EH (cell line): ENCODE data around the gene SLC38A10.
"Not testable (repeated sequence)": the region's sequence is repeated elsewhere in the genome, so short reads cannot be mapped to it uniquely, and the experiment has no call there.

Source experiments
- DNase-seq: peaks from one replicate; pipeline ENCODE4 v3.0.0-alpha.2; 2015; ENCODE audit warnings: low read depth

Gene SLC38A10

GRCh38 chr17:81228420-81228819 lies 66.7 kb downstream of the SLC38A10 start:
- no peak for DNase-seq

- DNase-seq, result not testable (repeated sequence)
Measured at GRCh38 chr17:81227630-81228029, 67.5 kb downstream of the SLC38A10 start.

DNA sequence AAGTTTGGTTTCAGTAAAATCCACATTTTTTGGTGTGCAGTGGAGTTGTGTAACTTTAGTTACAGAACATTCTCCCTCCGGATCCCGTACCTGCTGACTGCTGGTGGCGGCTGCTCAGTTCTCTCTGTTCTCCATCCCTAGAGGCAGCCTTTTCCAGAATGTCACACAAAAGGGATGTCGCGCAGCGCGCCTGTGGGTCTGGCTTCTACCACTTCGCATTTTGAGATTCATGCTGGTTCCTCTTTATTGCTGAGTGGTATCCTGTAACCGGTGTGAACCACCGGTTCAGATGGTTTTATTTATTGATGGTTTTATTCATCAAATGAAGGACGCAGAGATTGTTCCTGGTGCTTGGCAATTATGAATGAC lies 71.4 kb downstream of the SLC38A10 start:
- no peak for DNase-seq

- DNase-seq, result peak; percentile 98
Measured at GRCh38 chr17:81222906-81223761, 72.0 kb downstream of the SLC38A10 start, which contains the start of gene CEP131. Gene CEP131 (minus strand): TSS chr17:81222965. CDS start chr17:81220056, 2,909 bp downstream.

GRCh38 chr17:81222620-81222905 lies 72.5 kb downstream of the SLC38A10 start:
- DNase-seq, result no peak

GRCh38 chr17:81221842-81222619 lies 73.1 kb downstream of the SLC38A10 start:
- DNase-seq, result peak; percentile 31

DNA sequence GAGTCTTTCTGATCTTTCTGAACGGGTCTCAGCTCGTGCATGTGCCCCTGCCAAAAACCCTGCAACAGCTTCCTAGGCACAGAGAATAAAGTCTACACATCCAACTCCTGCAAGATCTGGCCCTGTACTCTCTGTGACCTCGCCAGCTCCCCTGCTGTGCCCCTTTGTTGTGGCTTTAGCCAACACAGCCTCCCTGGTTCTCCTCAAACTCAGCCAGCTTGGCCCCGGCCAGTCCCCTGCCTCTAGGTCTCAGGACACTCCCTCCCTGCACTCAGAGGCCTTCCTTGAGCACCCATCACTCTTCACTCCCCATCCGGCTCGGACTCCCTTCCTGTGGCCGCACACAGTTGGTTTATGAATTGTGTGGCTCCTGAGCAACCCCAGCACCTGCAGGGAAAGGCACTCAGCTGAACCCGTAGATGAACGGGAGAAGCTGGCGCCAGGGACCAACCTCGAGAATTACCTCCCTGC lies 73.7 kb downstream of the SLC38A10 start:
- DNase-seq, result peak; percentile 4

DNA sequence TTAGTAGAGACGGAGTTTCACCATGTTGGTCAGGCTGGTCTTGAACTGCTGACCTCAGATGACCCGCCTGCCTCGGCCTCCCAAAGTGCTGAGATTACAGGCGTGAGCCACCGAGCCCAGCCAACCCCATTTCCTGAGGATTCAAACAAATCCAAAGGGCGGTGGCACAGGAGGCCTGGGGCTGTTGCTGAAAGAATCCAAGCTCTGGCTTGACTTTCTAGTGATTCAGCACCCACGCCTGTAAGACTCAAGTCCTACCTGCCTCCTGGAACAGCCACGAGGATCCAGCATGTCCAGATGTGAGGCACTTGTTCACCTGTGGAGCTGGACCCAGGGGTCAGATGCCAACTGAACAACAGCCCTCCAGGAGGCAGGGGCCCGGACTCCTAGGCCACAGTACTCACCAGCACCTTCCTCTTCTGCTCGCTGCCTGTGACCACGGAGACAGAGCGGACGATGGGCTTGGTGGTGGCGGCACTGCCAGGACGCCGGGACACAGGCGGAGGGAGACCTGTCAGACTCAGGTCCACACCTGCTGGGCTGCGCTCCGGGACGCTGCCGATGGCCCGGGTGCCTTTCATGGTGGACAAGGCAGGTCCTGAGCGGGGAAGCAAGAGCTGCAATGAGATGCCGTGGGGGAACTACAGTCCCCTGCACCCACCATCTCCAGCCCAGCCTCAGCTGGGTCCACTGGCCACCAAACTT lies 75.5 kb downstream of the SLC38A10 start:
- no peak for DNase-seq

DNA sequence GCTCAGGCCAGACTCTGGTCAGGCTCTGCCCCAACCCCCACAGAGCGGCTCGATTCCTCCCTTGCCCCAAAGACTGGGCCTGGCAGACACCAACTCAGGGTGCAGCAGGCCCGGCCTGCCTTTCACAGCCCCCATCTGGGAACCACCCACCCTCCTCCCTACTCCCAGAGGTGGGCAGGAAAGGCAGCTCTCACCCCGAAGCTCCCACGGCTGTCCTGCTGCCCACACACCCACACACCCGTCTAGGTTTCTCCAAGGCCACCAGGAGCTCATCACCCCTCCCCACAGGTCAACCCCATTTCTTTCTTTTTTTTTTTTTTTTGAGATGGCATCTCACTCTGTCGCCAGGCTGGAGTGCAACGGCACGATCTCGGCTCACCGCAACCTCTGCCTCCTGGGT lies 76.1 kb downstream of the SLC38A10 start:
- DNase-seq, result no peak

DNA sequence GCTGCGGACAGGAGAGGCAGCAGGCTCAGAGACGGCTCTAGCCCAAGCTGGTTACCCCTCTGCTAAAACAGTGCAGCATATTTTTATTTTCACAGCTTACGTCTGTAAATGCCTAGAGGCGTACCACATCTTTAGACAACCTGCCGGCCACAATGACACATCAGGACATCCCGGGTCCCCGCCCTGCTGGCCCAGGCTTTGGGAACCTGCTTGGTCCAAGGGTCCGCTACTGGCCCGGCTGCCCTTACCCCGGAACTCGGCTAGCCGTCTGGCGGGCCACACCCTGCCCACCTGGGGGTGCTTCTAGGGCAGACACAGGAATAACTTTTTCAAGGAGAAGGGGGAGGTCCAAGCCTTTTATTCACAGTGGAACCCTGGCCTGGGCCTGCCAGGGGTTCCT lies 76.6 kb downstream of the SLC38A10 start:
- DNase-seq, result no peak

DNA sequence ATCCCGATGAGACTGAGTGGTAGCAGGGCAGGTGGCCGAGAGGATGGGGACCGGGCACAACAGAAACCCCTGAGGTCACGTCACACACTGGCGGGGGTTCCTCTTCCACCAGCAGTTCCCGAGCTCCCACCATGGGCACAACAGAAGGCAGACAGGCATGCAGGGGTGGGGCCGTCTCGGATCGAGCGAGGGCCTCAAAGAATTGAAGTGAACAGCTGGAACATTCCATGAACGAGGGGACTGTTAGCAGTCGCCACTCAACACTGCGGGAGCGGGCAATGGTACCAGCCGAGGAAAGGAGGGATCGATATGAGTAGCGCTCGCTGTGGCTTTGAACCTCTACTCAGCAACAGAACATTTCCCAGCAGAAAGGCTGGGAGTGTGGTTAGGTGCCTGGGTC lies 77.6 kb downstream of the SLC38A10 start:
- DNase-seq, result no peak

DNA sequence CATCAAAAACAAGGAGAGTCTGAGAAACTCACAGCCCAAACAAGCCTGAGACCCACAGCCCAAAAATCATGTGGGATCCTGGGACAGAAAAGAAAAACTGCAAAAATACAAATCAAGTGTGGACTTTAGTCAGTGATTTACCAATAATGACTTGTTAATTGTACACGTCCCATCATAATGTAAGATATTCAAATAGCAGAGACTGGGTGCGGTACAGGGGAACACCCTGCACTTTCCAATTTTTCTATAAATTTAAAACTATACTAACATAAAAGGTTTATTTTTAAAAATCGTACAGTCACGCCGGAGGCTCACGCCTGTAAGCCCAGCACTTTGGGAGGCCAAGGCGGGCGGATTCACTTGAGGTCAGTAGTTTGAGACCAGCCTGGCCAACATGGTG lies 81.1 kb downstream of the SLC38A10 start:
- DNase-seq, result no peak

- DNase-seq, result no peak
Measured at GRCh38 chr17:81212365-81212764, 82.7 kb downstream of the SLC38A10 start.

DNA sequence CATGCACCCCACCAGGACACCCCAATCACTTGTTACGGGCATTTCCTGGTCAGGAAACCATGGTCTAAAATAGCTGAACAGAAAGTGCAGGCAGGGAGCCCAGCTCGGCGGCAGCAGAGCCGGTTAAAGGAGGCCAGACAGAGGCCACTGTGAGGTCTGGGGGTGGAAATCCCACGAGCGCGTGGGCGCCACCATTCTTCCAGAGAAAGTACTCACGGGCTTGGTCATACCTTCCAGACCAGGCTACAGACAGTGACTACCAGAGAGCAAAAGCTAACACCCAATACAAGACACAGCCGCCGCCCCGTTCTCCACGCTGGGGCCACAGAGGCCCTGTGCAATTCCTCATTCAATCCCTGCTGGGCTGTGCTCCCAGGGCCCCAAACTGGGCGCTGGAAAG lies 84.2 kb downstream of the SLC38A10 start:
- DNase-seq, result no peak

- no peak for DNase-seq
Measured at GRCh38 chr17:81210466-81210865, 84.6 kb downstream of the SLC38A10 start.

GRCh38 chr17:81209141-81209540 lies 86.0 kb downstream of the SLC38A10 start:
- no peak for DNase-seq

GRCh38 chr17:81208651-81209050 lies 86.5 kb downstream of the SLC38A10 start:
- no peak for DNase-seq

DNA sequence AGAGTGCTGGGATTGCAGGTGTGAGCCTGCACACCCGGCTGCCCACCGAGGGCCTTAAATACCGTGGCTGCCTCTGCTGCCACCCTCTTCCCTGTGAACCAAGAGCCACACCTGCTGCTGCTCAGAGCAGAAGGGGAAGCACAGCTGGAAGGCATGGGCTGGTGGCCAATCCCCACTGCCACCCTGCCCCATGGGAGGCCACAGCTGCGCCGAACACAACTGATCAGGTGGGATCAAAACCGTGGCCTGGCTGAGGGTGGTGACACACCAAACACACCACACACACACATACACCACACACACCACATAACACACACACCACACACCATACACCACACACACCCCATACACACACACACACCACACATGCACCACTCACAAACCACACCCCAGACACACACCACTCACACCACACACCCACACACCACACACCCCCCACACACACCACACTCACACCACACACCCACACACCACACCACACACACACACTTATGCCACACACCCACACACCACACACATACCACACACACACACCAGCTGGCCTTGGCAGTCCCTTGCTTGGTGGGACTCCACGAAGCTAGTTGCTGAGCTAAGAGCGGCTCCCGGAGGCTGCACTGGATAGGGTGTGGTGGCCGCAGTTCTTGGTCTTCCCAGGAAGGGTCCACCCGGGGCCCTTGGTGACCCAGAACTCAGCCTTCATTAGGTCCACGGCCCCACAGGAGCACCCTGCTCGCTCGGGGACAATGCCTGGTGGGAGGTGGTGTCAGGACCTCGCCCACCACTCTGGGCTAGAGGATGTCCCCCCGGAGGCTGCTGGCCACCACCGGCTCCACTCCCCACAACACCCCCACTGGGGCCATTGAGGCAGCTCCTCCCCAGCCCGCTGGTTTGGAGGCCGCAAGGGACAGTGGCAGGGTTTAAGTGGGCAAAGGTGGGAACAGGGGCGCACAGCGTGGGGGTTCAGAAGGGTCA lies 87.2 kb downstream of the SLC38A10 start:
- no peak for DNase-seq

- DNase-seq, result no peak
Measured at GRCh38 chr17:81206657-81207056, 88.5 kb downstream of the SLC38A10 start.

DNA sequence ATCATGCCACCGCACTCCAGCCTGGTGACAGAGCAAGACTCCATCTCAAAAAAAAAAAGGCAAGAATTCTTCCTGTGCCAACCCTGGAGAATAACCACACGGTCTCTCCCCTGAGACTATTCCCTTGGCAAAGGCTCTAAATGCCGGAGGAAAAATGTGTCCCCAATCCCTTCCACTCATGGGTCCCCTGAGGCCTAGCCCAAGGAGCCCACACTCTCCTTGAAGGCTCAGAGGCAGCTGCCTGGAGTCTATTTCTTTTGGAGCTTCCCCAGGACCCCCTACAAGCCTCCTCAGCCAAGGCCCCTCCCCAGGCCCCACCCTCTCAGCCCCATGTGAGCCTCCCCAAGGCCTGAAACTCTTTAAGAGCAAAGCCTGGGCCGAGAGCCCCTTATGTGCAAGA lies 88.9 kb downstream of the SLC38A10 start:
- DNase-seq, result no peak

DNA sequence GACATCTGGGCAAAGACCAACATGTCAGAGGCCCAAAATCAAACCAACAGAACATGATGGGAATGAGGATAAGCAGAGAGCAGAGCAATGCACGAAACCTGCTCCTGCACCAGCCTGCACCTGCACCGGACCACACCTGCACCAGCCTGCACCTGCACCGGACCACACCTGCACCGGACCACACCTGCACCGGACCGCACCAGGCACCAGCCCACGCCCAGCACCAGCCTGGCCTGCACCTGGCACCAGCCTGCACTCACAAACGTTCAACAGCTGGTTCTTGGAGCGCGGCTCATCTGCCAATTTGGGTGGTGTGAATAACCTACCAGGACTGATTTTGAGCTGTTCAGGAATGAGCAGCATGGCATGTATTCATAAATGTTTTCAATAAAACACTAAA lies 90.5 kb downstream of the SLC38A10 start:
- DNase-seq, result no peak

DNA sequence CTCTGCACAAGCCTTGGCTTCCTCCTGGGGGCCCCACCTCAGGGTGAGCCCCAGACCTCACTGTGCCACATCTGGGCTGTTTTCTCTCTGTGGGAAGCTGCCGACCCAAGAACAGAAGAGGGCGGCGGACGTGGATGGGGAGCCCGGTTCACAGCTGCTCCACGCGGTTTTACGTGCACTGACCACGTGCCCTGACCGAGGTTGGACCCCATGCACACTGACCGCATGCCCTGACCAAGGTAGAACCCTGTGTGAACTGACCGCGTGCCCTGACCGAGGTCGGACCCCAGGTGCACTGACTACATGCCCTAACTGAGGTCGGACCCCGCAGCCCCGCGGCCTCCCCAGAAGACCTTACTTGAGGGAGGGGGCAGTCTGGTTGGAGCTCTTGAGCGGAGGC lies 92.0 kb downstream of the SLC38A10 start:
- DNase-seq, result no peak
